ENCODE results near the gene AGRN.
"Not testable (repeated sequence)": the region's sequence is repeated elsewhere in the genome, so short reads cannot be mapped to it uniquely, and the experiment has no call there.

The AGRN gene

DNA sequence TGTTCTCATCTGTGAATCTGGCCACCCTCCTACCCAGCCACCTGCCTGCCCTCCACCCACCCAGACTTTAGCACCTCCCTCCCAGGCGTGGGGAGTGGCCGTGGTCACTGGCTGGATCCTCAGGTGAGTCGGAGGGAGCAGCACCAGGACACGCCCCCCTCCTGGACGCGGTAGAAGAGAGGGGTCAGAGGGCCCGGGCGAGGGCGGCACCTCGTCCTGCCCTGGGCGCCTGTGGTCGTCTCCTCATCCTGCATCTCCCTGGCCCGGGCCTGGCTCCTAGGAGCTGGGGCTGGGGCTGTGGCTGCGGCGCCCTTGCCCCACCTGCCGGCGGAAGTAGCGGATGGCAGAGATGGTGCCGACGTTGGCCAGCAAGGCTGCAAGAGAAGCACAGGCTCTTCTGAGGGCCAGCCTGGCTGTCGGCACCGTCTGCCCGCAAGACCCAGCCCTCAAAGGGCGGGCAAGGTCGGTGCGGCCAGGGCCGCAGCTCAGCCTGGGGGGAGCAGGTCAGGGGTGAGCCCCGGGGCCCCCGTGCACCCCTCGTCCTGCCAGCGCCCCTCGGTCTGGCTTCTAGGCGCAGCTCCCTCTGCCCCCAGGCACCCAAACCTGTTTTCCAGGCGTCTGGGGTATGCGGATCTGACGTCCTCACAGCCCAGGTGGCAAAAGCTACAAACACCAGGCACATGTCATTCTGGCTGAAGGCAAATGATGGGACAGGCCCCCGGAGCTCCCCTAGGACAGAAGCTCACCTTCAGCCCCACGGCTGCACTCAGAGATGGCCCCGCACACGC is 43.8 kb upstream of the AGRN start:
- Histone ChIP-seq H3K4me3 (ENCODE audit: low read length) (no peak overlapping the region), H3K9ac (ENCODE audit: low read depth, low read length) (no peak overlapping the region)

GRCh38 chr1:976791-977190 is 43.1 kb upstream of the AGRN start:
- not testable (repeated sequence) for H3K4me1 ChIP-seq (ENCODE audit: control insufficient read depth, insufficient read depth, low read length); H3K4me2 ChIP-seq (ENCODE audit: low read length); H3K9me3 ChIP-seq (replicated peaks; ENCODE audit: low read length); H3K4me3 ChIP-seq (ENCODE audit: low read length); H3K9ac ChIP-seq (ENCODE audit: low read depth, low read length); H3K36me3 ChIP-seq (ENCODE audit: insufficient read depth, low read length)
- peaks cover 39% of the 10 kb centered on the region for H3K27me3 ChIP-seq (ENCODE audit: control insufficient read depth, insufficient read depth, low read length)

More for the DNA sequence above, 43.8 kb upstream of the AGRN start:
- H3K36me3 ChIP-seq (ENCODE audit: insufficient read depth, low read length), result no peaks in the 10 kb centered on the region
- H3K9me3 ChIP-seq (replicated peaks; ENCODE audit: low read length), result no peaks in the 10 kb centered on the region
- H3K4me2 ChIP-seq (ENCODE audit: low read length), result peak overlapping the region; percentile 69
- H3K4me1 ChIP-seq (ENCODE audit: control insufficient read depth, insufficient read depth, low read length), result peaks cover 7% of the 10 kb centered on the region
- H3K27me3 ChIP-seq (ENCODE audit: control insufficient read depth, insufficient read depth, low read length), result peaks cover 35% of the 10 kb centered on the region

- H3K4me2 ChIP-seq (ENCODE audit: low read length), result no peak overlapping the region
- H3K36me3 ChIP-seq (ENCODE audit: insufficient read depth, low read length), result no peaks in the 10 kb centered on the region
- H3K9me3 ChIP-seq (replicated peaks; ENCODE audit: low read length), result no peaks in the 10 kb centered on the region
- H3K4me1 ChIP-seq (ENCODE audit: control insufficient read depth, insufficient read depth, low read length), result peaks cover 7% of the 10 kb centered on the region
- H3K4me3 ChIP-seq (ENCODE audit: low read length), result no peak overlapping the region
- no peak overlapping the region for H3K9ac ChIP-seq (ENCODE audit: low read depth, low read length)
- peaks cover 44% of the 10 kb centered on the region for H3K27me3 ChIP-seq (ENCODE audit: control insufficient read depth, insufficient read depth, low read length)
Observed at GRCh38 chr1:978069-978834, 41.7 kb upstream of the AGRN start.

GRCh38 chr1:978835-979743 is 40.8 kb upstream of the AGRN start:
- H3K9ac ChIP-seq (ENCODE audit: low read depth, low read length), result no peak overlapping the region
- no peak overlapping the region for H3K4me3 ChIP-seq (ENCODE audit: low read length)
- no peaks in the 10 kb centered on the region for H3K36me3 ChIP-seq (ENCODE audit: insufficient read depth, low read length)
- no peaks in the 10 kb centered on the region for H3K9me3 ChIP-seq (replicated peaks; ENCODE audit: low read length)
- peaks cover 47% of the 10 kb centered on the region for H3K27me3 ChIP-seq (ENCODE audit: control insufficient read depth, insufficient read depth, low read length)
- H3K4me1 ChIP-seq (ENCODE audit: control insufficient read depth, insufficient read depth, low read length), result peaks cover 7% of the 10 kb centered on the region
- H3K4me2 ChIP-seq (ENCODE audit: low read length), result no peak overlapping the region

DNA sequence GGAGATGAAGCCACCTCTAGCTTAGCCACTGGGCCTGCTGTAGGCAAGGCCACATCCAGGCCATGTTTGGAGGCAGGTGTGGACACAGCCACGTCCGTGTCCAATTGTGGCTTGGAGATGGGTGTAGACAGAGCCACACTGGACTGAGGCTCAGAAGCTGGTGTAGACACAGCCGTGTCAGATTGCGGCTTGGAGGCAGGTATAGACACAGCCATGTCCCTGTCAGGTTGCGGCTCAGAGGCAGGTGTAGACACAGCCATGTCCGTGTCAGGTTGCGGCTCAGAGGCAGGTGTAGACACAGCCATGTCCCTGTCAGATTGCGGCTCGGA is 40.2 kb upstream of the AGRN start:
- H3K9ac ChIP-seq (ENCODE audit: low read depth, low read length), result no peak overlapping the region
- H3K4me2 ChIP-seq (ENCODE audit: low read length), result no peak overlapping the region
- H3K36me3 ChIP-seq (ENCODE audit: insufficient read depth, low read length), result no peaks in the 10 kb centered on the region
- peaks cover 7% of the 10 kb centered on the region for H3K4me1 ChIP-seq (ENCODE audit: control insufficient read depth, insufficient read depth, low read length)
- peaks cover 47% of the 10 kb centered on the region for H3K27me3 ChIP-seq (ENCODE audit: control insufficient read depth, insufficient read depth, low read length)
- H3K4me3 ChIP-seq (ENCODE audit: low read length), result no peak overlapping the region
- no peaks in the 10 kb centered on the region for H3K9me3 ChIP-seq (replicated peaks; ENCODE audit: low read length)

GRCh38 chr1:980137-980571 is 39.8 kb upstream of the AGRN start:
- Histone ChIP-seq H3K4me1 (ENCODE audit: control insufficient read depth, insufficient read depth, low read length) (peaks cover 7% of the 10 kb centered on the region), H3K9ac (ENCODE audit: low read depth, low read length) (no peak overlapping the region), H3K4me2 (ENCODE audit: low read length) (no peak overlapping the region), H3K36me3 (ENCODE audit: insufficient read depth, low read length) (no peaks in the 10 kb centered on the region), H3K27me3 (ENCODE audit: control insufficient read depth, insufficient read depth, low read length) (peaks cover 49% of the 10 kb centered on the region), H3K4me3 (ENCODE audit: low read length) (no peak overlapping the region), H3K9me3 (replicated peaks; ENCODE audit: low read length) (no peaks in the 10 kb centered on the region)

GRCh38 chr1:980602-981395 is 39.1 kb upstream of the AGRN start:
- peaks cover 51% of the 10 kb centered on the region for H3K27me3 ChIP-seq (ENCODE audit: control insufficient read depth, insufficient read depth, low read length)
- H3K36me3 ChIP-seq (ENCODE audit: insufficient read depth, low read length), result no peaks in the 10 kb centered on the region
- no peak overlapping the region for H3K4me2 ChIP-seq (ENCODE audit: low read length)
- H3K4me3 ChIP-seq (ENCODE audit: low read length), result no peak overlapping the region
- peaks cover 6% of the 10 kb centered on the region for H3K4me1 ChIP-seq (ENCODE audit: control insufficient read depth, insufficient read depth, low read length)
- H3K9me3 ChIP-seq (replicated peaks; ENCODE audit: low read length), result no peaks in the 10 kb centered on the region
- no peak overlapping the region for H3K9ac ChIP-seq (ENCODE audit: low read depth, low read length)

GRCh38 chr1:981491-981954 is 38.4 kb upstream of the AGRN start:
- H3K9me3 ChIP-seq (replicated peaks; ENCODE audit: low read length), result no peaks in the 10 kb centered on the region
- no peak overlapping the region for H3K4me2 ChIP-seq (ENCODE audit: low read length)
- H3K9ac ChIP-seq (ENCODE audit: low read depth, low read length), result no peak overlapping the region
- no peaks in the 10 kb centered on the region for H3K4me1 ChIP-seq (ENCODE audit: control insufficient read depth, insufficient read depth, low read length)
- H3K36me3 ChIP-seq (ENCODE audit: insufficient read depth, low read length), result no peaks in the 10 kb centered on the region
- no peak overlapping the region for H3K4me3 ChIP-seq (ENCODE audit: low read length)
- peaks cover 51% of the 10 kb centered on the region for H3K27me3 ChIP-seq (ENCODE audit: control insufficient read depth, insufficient read depth, low read length)

DNA sequence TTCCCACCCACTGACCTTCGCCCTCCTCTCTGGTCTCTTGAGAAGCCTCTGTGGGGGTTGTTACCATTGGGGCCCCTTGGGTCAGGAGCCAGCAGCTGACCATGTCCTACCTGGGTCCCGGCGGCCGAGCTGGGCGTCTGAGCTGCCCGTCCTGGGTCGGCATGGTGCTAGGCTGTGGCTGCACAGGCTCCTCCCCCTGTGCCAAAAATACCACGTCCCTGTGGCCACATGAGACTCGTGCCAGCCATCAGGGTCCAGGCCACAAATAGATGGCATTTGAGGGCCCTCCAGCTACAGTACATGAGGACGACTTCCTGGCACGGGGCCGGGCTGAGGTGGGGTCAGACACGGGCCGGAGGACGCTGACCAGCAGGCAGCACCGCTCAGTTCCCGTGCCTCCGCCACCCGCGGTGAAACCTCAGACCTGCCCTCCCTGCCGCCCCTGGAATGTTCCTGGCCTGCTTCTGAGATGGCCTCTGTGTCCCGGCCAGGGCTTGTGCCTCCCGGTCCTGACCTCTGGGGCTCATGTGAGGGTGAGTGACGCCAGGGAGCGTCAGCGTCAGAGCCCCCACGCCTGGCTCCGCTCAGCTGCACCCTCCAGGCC is 37.9 kb upstream of the AGRN start, which contains the start of gene PERM1:
PERM1 (minus strand) TSS at position 139 of the 604 bp plus-strand sequence. CDS start 1,064 bp downstream, outside the sequence.
- Histone ChIP-seq H3K36me3 (ENCODE audit: insufficient read depth, low read length) (no peaks in the 10 kb centered on the region), H3K9me3 (replicated peaks; ENCODE audit: low read length) (no peaks in the 10 kb centered on the region), H3K27me3 (ENCODE audit: control insufficient read depth, insufficient read depth, low read length) (peaks cover 51% of the 10 kb centered on the region), H3K4me1 (ENCODE audit: control insufficient read depth, insufficient read depth, low read length) (no peaks in the 10 kb centered on the region), H3K9ac (ENCODE audit: low read depth, low read length) (no peak within 1 kb of the TSS), H3K4me3 (ENCODE audit: low read length) (no peak within 1 kb of the TSS), H3K4me2 (ENCODE audit: low read length) (no peak within 1 kb of the TSS)

DNA sequence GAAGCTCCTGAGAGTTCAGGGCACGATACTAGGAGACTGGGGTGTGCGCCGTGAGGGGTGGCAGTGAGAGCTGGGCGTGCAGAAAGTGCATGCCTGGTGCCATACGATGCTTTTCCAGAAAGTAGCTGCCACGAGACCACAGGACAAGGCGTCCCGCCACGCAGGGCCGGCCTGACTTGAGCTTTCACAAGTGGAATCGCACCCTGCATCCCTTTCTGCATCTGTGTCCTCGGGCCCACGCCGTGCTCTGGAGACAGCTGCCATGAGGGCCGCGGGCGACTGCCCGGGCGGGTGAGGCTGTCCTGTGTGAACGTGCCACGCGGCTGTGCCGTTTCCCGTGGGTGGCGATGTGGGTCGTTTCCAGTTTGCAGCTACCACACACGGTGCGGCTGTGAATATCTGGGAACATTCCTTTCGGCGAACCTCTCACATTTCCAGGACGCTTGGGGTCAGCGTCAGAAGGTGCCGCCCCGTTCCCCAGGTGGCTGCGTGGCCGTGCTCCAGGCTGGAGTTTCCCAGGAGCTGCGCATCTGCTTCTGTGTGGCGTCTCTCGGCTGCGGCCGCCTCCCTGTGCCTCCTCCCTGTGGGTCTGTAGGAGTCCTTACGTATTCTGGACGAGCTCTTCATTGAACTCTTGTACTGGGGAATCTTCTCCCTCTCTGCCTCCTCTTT is 37.0 kb upstream of the AGRN start:
- peaks cover 54% of the 10 kb centered on the region for H3K27me3 ChIP-seq (ENCODE audit: control insufficient read depth, insufficient read depth, low read length)
- H3K36me3 ChIP-seq (ENCODE audit: insufficient read depth, low read length), result no peaks in the 10 kb centered on the region
- H3K4me1 ChIP-seq (ENCODE audit: control insufficient read depth, insufficient read depth, low read length), result no peaks in the 10 kb centered on the region
- no peak overlapping the region for H3K4me3 ChIP-seq (ENCODE audit: low read length)
- no peak overlapping the region for H3K9ac ChIP-seq (ENCODE audit: low read depth, low read length)
- no peak overlapping the region for H3K4me2 ChIP-seq (ENCODE audit: low read length)
- H3K9me3 ChIP-seq (replicated peaks; ENCODE audit: low read length), result no peaks in the 10 kb centered on the region
